ENCODE measurements around the gene RALGPS1. TPM values are rescaled to one million over a fixed set of nuclear protein-coding genes. Genes with fewer than 3 reads are reported as not detected.
A peak's percentile ranks its signal among the peaks of the same experiment; 100 is the strongest.

RALGPS1 gene
- total and polyA plus RNA-seq, 8 donors: 4.7 to 150 (median 42.2) TPM

- no peak for TF ChIP-seq EP300 (IDR thresholded peaks at IDR 0.05)
- TF ChIP-seq CTCF (IDR thresholded peaks at IDR 0.05): no peak
- TF ChIP-seq POLR2AphosphoS5 (IDR thresholded peaks at IDR 0.05): no peak
- no peak for TF ChIP-seq POLR2A (IDR thresholded peaks at IDR 0.05)
- intact Hi-C loops (cut with DNase I; ENCODE audit: low total_unique reads): no loop called here
- peak in 1 of 2 donors; percentile 35 for DNase-seq
Measured at GRCh38 chr9:126986506-126986951, 71.9 kb downstream of the RALGPS1 start.

GRCh38 chr9:126988857-126989256 lies 74.3 kb downstream of the RALGPS1 start:
- peak overlapping the region in 3 of 5 donors; percentile 30 to 69 (median 64) for H3K27ac ChIP-seq

More at GRCh38 chr9:126986506-126986951, 71.9 kb downstream of the RALGPS1 start:
- WGBS, 5 donors: 88 to 100% (median 93%) methylated on average over 2 of the region's 2 CpGs
- no peak overlapping the region for H3K4me3 ChIP-seq
- H3K27ac ChIP-seq: peak overlapping the region in 2 of 5 donors; percentile 16 to 62
- H3K4me1 ChIP-seq: peaks cover 22 to 60% (median 37%) of the 10 kb centered on the region in 4 donors
- H3K9me3 ChIP-seq: peaks cover 0 to 6% (median 0%) of the 10 kb centered on the region in 4 donors
- peaks cover 0 to 9% (median 4%) of the 10 kb centered on the region in 4 donors for H3K36me3 ChIP-seq
- no peaks in the 10 kb centered on the region for H3K27me3 ChIP-seq

GRCh38 chr9:126989847-126990842 lies 75.6 kb downstream of the RALGPS1 start:
- TF ChIP-seq CTCF (IDR thresholded peaks at IDR 0.05) (no peak), POLR2A (IDR thresholded peaks at IDR 0.05) (no peak), POLR2AphosphoS5 (IDR thresholded peaks at IDR 0.05) (peak in 2 of 3 donors; percentile 30 to 69), EP300 (IDR thresholded peaks at IDR 0.05) (peak; percentile 20)
- peaks cover 0 to 9% (median 0%) of the 10 kb centered on the region in 4 donors for H3K36me3 ChIP-seq
- H3K27ac ChIP-seq: peak overlapping the region in 4 of 5 donors; percentile 54 to 69 (median 61)
- WGBS, 5 donors: 66 to 80% (median 75%) methylated on average over 19 of the region's 19 CpGs
- no peak overlapping the region for H3K4me3 ChIP-seq
- DNase-seq: peak in 1 of 2 donors; percentile 79
- H3K9me3 ChIP-seq: peaks cover 3 to 13% (median 6%) of the 10 kb centered on the region in 4 donors
- H3K4me1 ChIP-seq: peaks cover 15 to 46% (median 29%) of the 10 kb centered on the region in 4 donors
- H3K27me3 ChIP-seq: no peaks in the 10 kb centered on the region
- intact Hi-C loops (cut with DNase I; ENCODE audit: low total_unique reads): no loop called here

More at GRCh38 chr9:126988857-126989256, 74.3 kb downstream of the RALGPS1 start:
- H3K9me3 ChIP-seq: peaks cover 3 to 13% (median 6%) of the 10 kb centered on the region in 4 donors
- 95 to 100% (median 98%) methylated on average over 2 of the region's 2 CpGs for WGBS, 5 donors
- intact Hi-C loops (cut with DNase I; ENCODE audit: low total_unique reads): no loop called here
- DNase-seq: no peak
- peaks cover 0 to 9% (median 0%) of the 10 kb centered on the region in 4 donors for H3K36me3 ChIP-seq
- H3K27me3 ChIP-seq: no peaks in the 10 kb centered on the region
- peaks cover 22 to 59% (median 37%) of the 10 kb centered on the region in 4 donors for H3K4me1 ChIP-seq
- TF ChIP-seq POLR2AphosphoS5 (IDR thresholded peaks at IDR 0.05) (no peak), POLR2A (IDR thresholded peaks at IDR 0.05) (no peak), CTCF (IDR thresholded peaks at IDR 0.05) (no peak), EP300 (IDR thresholded peaks at IDR 0.05) (no peak)
- H3K4me3 ChIP-seq: no peak overlapping the region

GRCh38 chr9:126991183-126991582 lies 76.6 kb downstream of the RALGPS1 start:
- no peak overlapping the region for H3K4me3 ChIP-seq
- peak in 1 of 2 donors; percentile 76 for DNase-seq
- WGBS, 5 donors: 52 to 63% (median 58%) methylated on average over 2 of the region's 2 CpGs
- H3K27me3 ChIP-seq: no peaks in the 10 kb centered on the region
- peaks cover 3 to 13% (median 6%) of the 10 kb centered on the region in 4 donors for H3K9me3 ChIP-seq
- intact Hi-C loops (cut with DNase I; ENCODE audit: low total_unique reads): no loop called here
- peaks cover 0 to 9% (median 0%) of the 10 kb centered on the region in 4 donors for H3K36me3 ChIP-seq
- peak overlapping the region in 4 of 5 donors; percentile 15 to 69 (median 61) for H3K27ac ChIP-seq
- peaks cover 5 to 36% (median 19%) of the 10 kb centered on the region in 4 donors for H3K4me1 ChIP-seq
- TF ChIP-seq EP300 (IDR thresholded peaks at IDR 0.05): no peak
- TF ChIP-seq POLR2A (IDR thresholded peaks at IDR 0.05): no peak
- no peak for TF ChIP-seq POLR2AphosphoS5 (IDR thresholded peaks at IDR 0.05)
- no peak for TF ChIP-seq CTCF (IDR thresholded peaks at IDR 0.05)
